Heart right ventricle (tissue), 16 donors: Measurements from ENCODE around the gene KRT83. TPM values are rescaled to one million over a fixed set of nuclear protein-coding genes. Genes with fewer than 3 reads are reported as not detected.
A peak's percentile ranks its signal among the peaks of the same experiment; 100 is the strongest.
"Not testable (repeated sequence)": the region's sequence is repeated elsewhere in the genome, so short reads cannot be mapped to it uniquely, and the experiment has no call there.

Experiments used
- ATAC-seq, 8 donors: fragments of 200-7000 bp; cut with Tn5 transposase; one replicate each; pipeline ENCODE4 v1.9.1; 2020; ENCODE audit warnings: mild to moderate bottlenecking in 8 of 8, moderate library complexity in 8 of 8, moderate number of reproducible peaks in 1 of 8
- DNase-seq, 2 donors: peaks; one replicate each; pipeline ENCODE4 v3.0.0-alpha.2; 2020
- H3K27ac ChIP-seq, 10 donors: fragments of 200-600 bp; sonication (generic) in 2 of 10; one replicate each; pipeline versions ENCODE4 v1.5.0 to v1.8.0; 2020 to 2022; ENCODE audit warnings: mild to moderate bottlenecking in 3 of 10
- H3K27me3 ChIP-seq, 7 donors: fragments of 200-600 bp; one replicate each; pipeline ENCODE4 v1.8.0; 2021 to 2022; ENCODE audit warnings: mild to moderate bottlenecking in 2 of 7
- H3K36me3 ChIP-seq, 9 donors: fragments of 200-600 bp; sonication (generic) in 1 of 9; one replicate each; pipeline versions ENCODE4 v1.5.0 to v1.8.0; 2020 to 2022; ENCODE audit warnings: mild to moderate bottlenecking in 2 of 9
- H3K4me1 ChIP-seq, 9 donors: fragments of 200-600 bp; sonication (generic) in 1 of 9; one replicate each; pipeline versions ENCODE4 v1.5.0 to v1.8.0; 2020 to 2022; ENCODE audit warnings: mild to moderate bottlenecking in 4 of 9
- H3K4me3 ChIP-seq, 10 donors: fragments of 200-600 bp; sonication (generic) in 2 of 10; one replicate each; pipeline versions ENCODE4 v1.5.0 to v1.8.0; 2020 to 2022; ENCODE audit warnings: mild to moderate bottlenecking in 7 of 10, moderate library complexity in 2 of 10
- H3K9me3 ChIP-seq, 11 donors: fragments of 200-600 bp in 10 of 11; sonication (generic) in 2 of 11; one replicate each; pipeline versions ENCODE4 v1.5.0 to v1.8.0; 2013 to 2022; ENCODE audit warnings: mild to moderate bottlenecking in 2 of 11, control low read depth in 1 of 11, moderate library complexity in 1 of 11
- CTCF ChIP-seq, 9 donors: fragments of 200-600 bp; sonication (generic) in 2 of 9; IDR thresholded peaks; one replicate each; pipeline versions ENCODE4 v1.5.0 to v1.8.0; 2021 to 2022; ENCODE audit warnings: antibody characterized with exemption in 9 of 9, mild to moderate bottlenecking in 5 of 9, moderate library complexity in 1 of 9
- WGBS, 2 donors: extraction: QIAGEN DNeasy Blood & Tissue Kit; methylation state at CpG; one replicate each; pipeline ENCODE4 v1.1.7; 2013; ENCODE audit warnings: inconsistent platforms in 1 of 2; 5-methylcytosine and 5-hydroxymethylcytosine counted together
- intact Hi-C, 10 donors: fragments of 100-400 bp; cut with DNase I; formaldehyde crosslinking; loops; one replicate each; pipeline versions ENCODE4 v1.11.1 to v1.14.2; 2022
- polyA plus RNA-seq, 2 donors: library from polyadenylated mRNA; stranded (reverse); fragments of 200-250 nt; gene quantifications; one replicate each; pipeline ENCODE4 v1.2.3, GENCODE V29; 2013
- total RNA-seq, 10 donors: library from RNA; stranded (reverse); fragmentation: NEBNext Ultra II Directional in 3 of 10; extraction: Animal tissue kit (Norgen Biotek cat#: 25700) in 3 of 10; gene quantifications; one replicate each; pipeline versions ENCODE4 v1.2.1 to v1.2.4, GENCODE V29; 2021 to 2023
- donor health status: Arrhythmogenic right ventricular cardiomyopathy.
- donor health status: ischemic (EF 13 %, LVEDD 7.1; RV severe dilation, severe dysfunction).
- donor health status: healthy with polysubstance abuse.
- donor health status: DM: no; HTN: yes; CAD: no.
- donor health status: DM: no; HTN: no; CAD: no.
- donor health status: ischemic (EF 25% LVEDD 6.9; RV normal size, moderate dysfunction).
- donor health status: ischemic (EF 25% LVEDD 5.7; RV mildly dilated, moderate dysfunction).
- donor health status: healthy.
- donor health status: DM: yes; HTN: yes; CAD: no.
- donor health status: Ischemic cardiomyopathy.
- donor health status: ischemic (EF 35%, LVEDD 5.7; RV mildly dilated, moderate dysfunction).
- donor health status: nonischemic (EF 11% LVEDD 7.7; RV severe dilation, severe dysfunction).
- donor health status: DM: yes; HTN: yes; CAD: no.
- donor health status: PGD.
- donor health status: ischemic (EF 29% LVEDD 5.4; RV normal size, mild dysfunction).
- donor health status: nonischemic (EF 23%, LVEDD 6.1; RV moderate dilation, normal function).

KRT83 gene
- total and polyA plus RNA-seq, 12 donors = not detected

- H3K27me3 ChIP-seq = peaks cover 0 to 22% (median under 1%) of the 10 kb centered on the region in 7 donors
- H3K4me3 ChIP-seq = no peak overlapping the region
- no peak for ATAC-seq
- TF ChIP-seq CTCF (IDR thresholded peaks at IDR 0.05) = no peak
- WGBS, 2 donors = 60 to 81% methylated on average over 6 of the region's 6 CpGs
- H3K9me3 ChIP-seq = no peaks in the 10 kb centered on the region
- H3K27ac ChIP-seq = no peak overlapping the region
- intact Hi-C loops = no loop called here
- H3K36me3 ChIP-seq = no peaks in the 10 kb centered on the region
- no peak for DNase-seq
- peaks cover 0 to 13% (median 4%) of the 10 kb centered on the region in 9 donors for H3K4me1 ChIP-seq
These were observed 28.0 kb upstream of the KRT83 start for GRCh38 chr12:52349196-52349595.

- WGBS, 2 donors = 74 to 76% methylated on average over 16 of the region's 16 CpGs
- TF ChIP-seq CTCF (IDR thresholded peaks at IDR 0.05) = no peak
- DNase-seq (no peak), ATAC-seq (no peak)
- no peaks in the 10 kb centered on the region for H3K36me3 ChIP-seq
- H3K9me3 ChIP-seq = peaks cover 0 to 14% (median 7%) of the 10 kb centered on the region in 11 donors
- H3K27me3 ChIP-seq = peaks cover 0 to 11% (median 0%) of the 10 kb centered on the region in 7 donors
- H3K27ac ChIP-seq = no peak overlapping the region
- intact Hi-C loops = no loop called here
- H3K4me1 ChIP-seq = peaks cover 0 to 13% (median 4%) of the 10 kb centered on the region in 9 donors
- H3K4me3 ChIP-seq = no peak overlapping the region
These were observed 26.6 kb upstream of the KRT83 start for GRCh38 chr12:52347551-52348510.

GRCh38 chr12:52347016-52347415, 25.8 kb upstream of the KRT83 start:
- no peak for DNase-seq
- H3K27ac ChIP-seq = no peak overlapping the region
- H3K9me3 ChIP-seq = peaks cover 0 to 18% (median 7%) of the 10 kb centered on the region in 11 donors
- intact Hi-C loops = no loop called here
- no peak overlapping the region for H3K4me3 ChIP-seq
- TF ChIP-seq CTCF (IDR thresholded peaks at IDR 0.05) = no peak
- peak in 2 of 8 donors; percentile 7 to 18 for ATAC-seq
- WGBS, 2 donors = 75% methylated on average over 9 of the region's 9 CpGs
- H3K4me1 ChIP-seq = peaks cover 0 to 13% (median 4%) of the 10 kb centered on the region in 9 donors
- H3K36me3 ChIP-seq = no peaks in the 10 kb centered on the region
- peaks cover 0 to 5% (median 0%) of the 10 kb centered on the region in 7 donors for H3K27me3 ChIP-seq

- Histone ChIP-seq H3K9me3 (peaks cover 0 to 18% (median 7%) of the 10 kb centered on the region in 11 donors), H3K27me3 (peaks cover 0 to 7% (median 0%) of the 10 kb centered on the region in 7 donors), H3K36me3 (no peaks in the 10 kb centered on the region), H3K4me1 (peaks cover 0 to 13% (median 4%) of the 10 kb centered on the region in 9 donors), H3K27ac (no peak overlapping the region), H3K4me3 (no peak overlapping the region)
- no peak for TF ChIP-seq CTCF (IDR thresholded peaks at IDR 0.05)
- DNase-seq = peak in 1 of 2 donors; percentile 24
- ATAC-seq = peak; percentile 59 to 84 (median 70)
- intact Hi-C loops = no loop called here
- 37 to 44% methylated on average over 4 of the region's 4 CpGs for WGBS, 2 donors
These were observed 25.4 kb upstream of the KRT83 start for GRCh38 chr12:52346593-52346992.

- H3K36me3 ChIP-seq, H3K4me3 ChIP-seq, ATAC-seq, intact Hi-C loops, DNase-seq, H3K27ac ChIP-seq: not testable (repeated sequence)
- Histone ChIP-seq H3K9me3 (peaks cover 0 to 18% (median 7%) of the 10 kb centered on the region in 11 donors), H3K27me3 (peaks cover 0 to 14% (median 0%) of the 10 kb centered on the region in 7 donors), H3K4me1 (peaks cover 0 to 13% (median 0%) of the 10 kb centered on the region in 9 donors)
- WGBS, 2 donors = 86 to 91% methylated on average over 8 of the region's 8 CpGs
These were observed 23.8 kb upstream of the KRT83 start for GRCh38 chr12:52345041-52345440.
